Stimulated activated CD4-positive, alpha-beta T cell treated with anti-CD3 and anti-CD28 coated beads, Interleukin-12 subunit alpha, Interleukin-12 subunit beta, amount 100 ng/mL, for 24 hours (primary cell): Measurements from ENCODE around the gene ZNF835.
"Not testable (repeated sequence)": the region's sequence is repeated elsewhere in the genome, so short reads cannot be mapped to it uniquely, and the experiment has no call there.

Source experiments
- DNase-seq, 2 experiments: peaks; one replicate each; pipeline ENCODE4 v3.0.0-alpha.2; 2020; ENCODE audit warnings: low read depth in 2 of 2

Gene ZNF835

GRCh38 chr19:56671613-56671994 is at the start of gene ZNF835:
ZNF835 (minus strand) TSS chr19:56671757; CDS start chr19:56665198, 6,559 bp downstream.
- peak; percentile 66 to 80 for DNase-seq

GRCh38 chr19:56720281-56720680 is 48.7 kb upstream of the ZNF835 start:
- DNase-seq: no peak

DNA sequence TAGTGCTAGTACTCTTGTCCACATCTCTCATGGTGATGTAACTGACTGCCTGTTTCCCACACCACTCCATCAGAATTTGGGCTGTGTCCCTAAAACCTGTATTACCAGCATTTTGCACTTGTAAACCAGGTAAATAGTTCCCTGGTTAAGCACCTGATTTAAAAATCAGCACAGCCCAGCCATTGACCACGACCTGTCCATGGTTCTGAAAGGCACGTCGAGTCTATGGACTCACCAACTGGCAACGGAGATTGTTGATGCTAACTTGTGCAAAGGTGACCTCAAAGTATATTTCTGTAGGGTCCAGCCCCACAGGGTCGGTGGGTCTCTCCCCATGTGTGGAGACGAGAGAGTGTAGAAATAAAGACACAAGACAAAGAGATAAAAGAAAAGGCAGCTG is 46.7 kb upstream of the ZNF835 start:
- no peak for DNase-seq

GRCh38 chr19:56712611-56713276 is 41.2 kb upstream of the ZNF835 start:
- DNase-seq: no peak

DNA sequence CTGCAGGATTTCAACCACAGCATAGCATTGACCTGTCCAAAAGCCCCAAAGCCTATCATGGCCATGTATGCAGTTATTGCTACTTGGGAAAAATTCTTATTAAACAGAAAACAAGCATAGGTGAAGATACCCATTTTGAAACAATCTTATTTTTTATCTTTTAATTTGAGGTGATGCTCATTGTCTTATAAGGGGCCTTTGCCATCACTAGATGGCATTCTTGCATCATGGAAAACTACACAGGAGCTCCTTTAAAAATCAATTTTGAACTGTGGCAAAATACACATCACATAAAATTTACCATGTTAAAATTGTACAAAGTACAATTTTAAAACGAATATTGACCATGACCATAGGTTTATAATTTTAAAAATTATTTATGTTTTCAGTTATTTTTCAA is 38.9 kb upstream of the ZNF835 start:
- no peak for DNase-seq

- DNase-seq: no peak
Observed at GRCh38 chr19:56707821-56708220, 36.3 kb upstream of the ZNF835 start.

DNA sequence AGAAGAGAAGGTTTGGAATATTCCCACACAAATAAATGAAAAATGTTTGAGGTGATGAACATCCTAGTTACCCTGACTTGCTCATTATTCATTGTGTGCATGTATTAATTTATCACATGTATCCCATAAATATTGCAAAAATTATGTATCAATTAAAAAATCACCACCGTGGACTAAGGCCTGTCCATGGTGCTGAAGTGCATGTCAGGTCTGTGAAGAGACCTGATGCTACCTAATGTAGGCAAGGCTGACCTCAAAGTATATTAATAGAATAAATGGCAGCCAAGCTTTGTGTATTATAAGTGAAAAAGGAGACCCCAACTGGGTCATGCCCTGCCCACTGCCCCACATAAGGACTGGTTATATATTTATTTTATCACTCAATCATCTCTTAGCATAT is 34.4 kb upstream of the ZNF835 start:
- no peak for DNase-seq

DNA sequence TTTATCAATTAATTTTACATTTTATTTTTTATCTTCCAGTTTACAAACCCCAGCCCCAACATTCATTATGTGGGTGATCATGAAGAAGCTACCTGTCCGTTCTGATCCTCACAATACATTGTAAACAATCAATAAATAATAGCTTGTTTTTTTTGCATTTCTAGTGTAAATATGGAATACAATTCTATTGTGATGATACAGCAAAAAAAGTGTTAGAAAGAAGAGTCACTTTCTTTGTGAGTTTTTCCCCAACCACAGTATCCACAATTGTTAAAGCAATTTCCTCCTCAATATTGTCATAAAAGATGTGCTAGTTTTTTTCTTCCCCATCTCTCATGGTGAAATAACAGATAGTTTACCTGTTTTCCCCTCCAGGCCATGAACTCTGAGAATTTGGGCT is 30.3 kb upstream of the ZNF835 start:
- DNase-seq: no peak

DNA sequence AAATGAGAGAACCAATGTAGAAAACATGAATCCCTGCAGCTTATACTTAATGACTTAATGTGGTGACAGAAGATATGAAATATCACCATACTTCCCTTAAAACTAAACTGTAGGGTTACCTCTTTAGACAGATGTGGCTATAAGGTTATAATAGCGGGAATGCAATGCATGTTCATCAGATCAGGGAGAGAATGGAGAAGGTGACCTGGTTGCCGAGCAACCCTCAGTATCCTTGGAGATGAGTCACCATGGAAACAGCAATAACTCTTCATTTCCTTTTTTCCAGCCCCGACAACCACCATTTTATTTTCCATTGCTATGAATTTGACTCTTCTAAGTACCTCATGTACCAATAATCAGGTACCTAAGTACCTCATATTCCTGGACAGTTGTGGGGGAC is 28.0 kb upstream of the ZNF835 start:
- no peak for DNase-seq

- no peak for DNase-seq
Observed at GRCh38 chr19:56692206-56692895, 20.8 kb upstream of the ZNF835 start.

GRCh38 chr19:56690670-56691069 is 19.1 kb upstream of the ZNF835 start:
- no peak for DNase-seq

- DNase-seq: no peak
Observed at GRCh38 chr19:56689198-56689597, 17.6 kb upstream of the ZNF835 start.

DNA sequence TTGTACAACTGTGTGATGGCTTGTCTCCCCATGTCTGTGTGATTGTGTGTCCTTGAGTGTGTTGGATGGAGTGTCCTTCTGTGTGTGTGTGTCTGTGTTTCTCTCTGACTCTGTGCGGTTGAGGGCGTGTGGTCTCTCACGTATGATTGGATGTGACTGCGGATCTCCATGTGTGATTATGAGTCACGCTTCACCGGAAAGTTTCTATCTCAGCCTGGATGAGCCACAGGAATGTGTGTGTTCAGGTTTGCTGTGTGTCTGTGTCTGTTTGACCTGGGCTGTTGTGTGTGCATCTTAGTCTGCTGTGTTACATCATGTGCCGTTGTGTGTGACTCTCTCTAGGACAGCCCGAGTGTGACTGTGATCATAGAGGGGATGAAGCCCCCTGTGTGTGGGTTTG is 15.5 kb upstream of the ZNF835 start:
- no peak for DNase-seq

DNA sequence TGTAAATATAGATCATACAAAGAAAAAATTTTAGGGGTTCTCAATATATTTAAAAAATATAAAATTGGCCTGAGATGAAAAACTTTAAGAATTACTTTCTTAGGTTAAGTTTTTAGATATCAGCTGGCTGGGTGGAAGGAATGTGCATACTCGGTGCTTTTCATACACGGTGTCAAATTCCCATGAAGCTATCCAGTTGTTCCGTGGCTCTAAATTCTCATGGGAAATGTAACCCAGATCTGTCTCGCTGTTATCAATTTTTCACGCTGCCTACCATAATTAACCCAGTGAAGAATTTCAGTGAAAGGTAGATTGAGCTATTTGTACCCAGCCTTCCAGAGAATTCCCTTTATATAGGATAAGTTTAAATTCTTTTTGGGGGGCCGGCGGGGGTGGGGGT is 11.6 kb upstream of the ZNF835 start:
- no peak for DNase-seq

DNA sequence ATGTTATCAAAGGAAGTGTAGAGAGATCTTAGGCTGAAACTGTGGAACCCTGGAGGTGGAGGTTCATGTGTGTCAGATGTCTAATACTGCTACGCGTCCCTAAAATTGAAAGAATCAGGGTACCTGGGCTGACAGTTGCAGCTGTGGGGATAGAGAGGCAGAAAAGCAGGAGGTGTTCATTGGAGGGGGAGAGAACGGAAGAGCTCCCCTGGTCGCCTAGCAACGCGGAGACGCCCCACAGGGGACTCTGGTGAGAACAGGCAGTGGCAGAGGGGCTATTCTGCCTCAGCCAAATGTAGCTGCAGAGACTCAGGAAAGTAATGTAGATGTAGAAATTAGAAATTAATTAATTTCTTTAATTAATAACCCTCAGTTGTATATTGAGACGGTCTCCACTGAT is 10.1 kb upstream of the ZNF835 start:
- no peak for DNase-seq

GRCh38 chr19:56678205-56678604 is 6.6 kb upstream of the ZNF835 start:
- DNase-seq: no peak

GRCh38 chr19:56672610-56673009 is 1.1 kb upstream of the ZNF835 start:
- DNase-seq: not testable (repeated sequence)

DNA sequence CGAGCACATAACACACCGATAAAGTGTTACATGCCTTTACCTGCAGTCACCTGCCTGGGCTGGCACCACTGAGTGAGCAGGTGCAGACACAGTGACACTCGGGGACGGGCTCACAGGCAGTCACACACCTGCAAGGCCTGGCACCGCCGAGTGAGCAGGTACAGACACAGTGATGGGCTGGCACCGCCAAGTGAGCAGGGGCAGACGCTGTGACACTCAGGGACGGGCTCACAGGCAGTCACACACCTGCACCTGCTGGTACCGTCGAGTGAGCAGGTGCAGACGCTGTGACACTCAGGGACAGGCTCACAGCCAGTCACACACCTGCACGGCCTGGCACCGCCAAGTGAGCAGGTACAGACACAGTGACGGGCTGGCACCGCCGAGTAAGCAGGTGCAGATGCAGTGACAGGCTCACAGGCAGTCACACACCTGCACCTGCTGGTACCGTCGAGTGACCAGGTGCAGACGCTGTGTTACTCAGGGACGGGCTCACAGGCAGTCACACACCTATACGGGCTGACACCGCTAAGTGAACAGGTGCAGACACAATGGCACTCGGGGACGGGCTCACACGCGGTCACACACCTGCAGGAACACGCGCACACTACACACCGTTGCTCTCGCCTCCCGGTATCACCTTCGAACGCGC is 470 bp downstream of the ZNF835 start:
- DNase-seq: no peak

DNA sequence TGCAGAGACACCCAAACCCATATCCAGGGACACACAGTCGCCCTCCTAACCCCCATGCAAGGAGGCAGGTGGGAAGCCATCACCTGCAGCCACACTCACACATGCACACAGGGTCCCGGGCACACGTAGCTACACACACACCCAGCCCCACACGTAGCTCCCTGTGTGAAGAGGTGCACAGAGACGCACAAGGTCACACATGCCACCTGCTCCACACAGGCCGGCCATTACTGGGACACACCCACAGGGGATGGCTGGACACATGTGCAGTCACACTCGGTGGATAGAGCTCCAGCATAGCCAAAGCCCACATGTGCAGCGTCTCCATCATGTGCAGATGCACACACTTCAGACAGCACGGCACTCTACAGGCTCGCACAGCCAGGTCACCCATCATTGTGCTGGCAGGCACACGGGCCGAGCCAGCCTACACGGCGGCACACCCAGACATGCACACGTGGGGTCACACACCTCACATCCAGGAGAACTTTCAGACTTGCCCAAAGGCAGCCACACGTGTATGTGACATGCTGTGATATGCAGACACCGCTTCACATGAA is 1.1 kb downstream of the ZNF835 start:
- DNase-seq: no peak

- DNase-seq: no peak
Observed at GRCh38 chr19:56668676-56669075, 2.9 kb downstream of the ZNF835 start.

DNA sequence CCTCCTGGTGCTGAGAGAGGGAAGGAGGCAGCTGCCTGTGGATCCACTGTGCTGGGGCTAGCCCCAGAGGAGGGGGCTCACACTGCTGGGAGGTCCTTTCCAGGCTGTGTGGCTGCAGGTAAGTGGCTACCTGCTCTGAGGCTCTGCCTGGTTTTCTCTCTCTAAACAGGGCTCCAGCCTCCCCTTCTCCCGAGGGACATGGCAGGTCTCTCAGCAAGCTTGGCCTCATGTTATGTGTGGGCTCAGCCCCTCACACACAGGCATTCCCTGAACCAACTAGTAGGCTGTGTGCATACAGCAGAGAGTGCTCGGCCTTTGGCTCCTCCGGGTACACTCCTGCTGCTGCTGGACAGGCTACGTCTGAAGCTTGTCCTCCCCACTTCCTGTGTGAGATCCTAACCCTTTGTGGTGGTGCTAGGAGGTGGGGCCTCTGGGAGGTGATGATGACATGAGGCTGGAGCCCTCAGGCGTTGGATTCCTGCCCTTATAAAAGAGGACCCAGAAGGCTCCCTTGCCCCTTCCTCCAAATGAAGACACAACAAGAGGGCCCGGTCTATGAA is 4.2 kb downstream of the ZNF835 start:
- no peak for DNase-seq

- no peak for DNase-seq
Observed at GRCh38 chr19:56664511-56664910, 7.0 kb downstream of the ZNF835 start.
